Heart left ventricle (tissue), 13 donors: ENCODE data around the gene LSM12.

Experiments
- POLR2A ChIP-seq, 2 donors: fragments of 450-650 bp; IDR thresholded peaks; one replicate each; pipeline ENCODE4 v1.6.1; 2017; ENCODE audit warnings: antibody characterized with exemption in 2 of 2, mild to moderate bottlenecking in 2 of 2, moderate library complexity in 2 of 2
- TF ChIP-seq, protein P1 (sequence below), 12 donors: fragments of 200-600 bp; sonication (generic) in 4 of 12; IDR thresholded peaks; one replicate each; pipeline versions ENCODE4 v1.5.0 to v1.8.0; 2018 to 2022; ENCODE audit warnings: antibody characterized with exemption in 12 of 12, mild to moderate bottlenecking in 5 of 12
- donor health status: ischemic (EF 13 %, LVEDD 7.1; RV severe dilation, severe dysfunction).
- donor health status: DM: no; HTN: yes; CAD: no.
- donor health status: DM: no; HTN: no; CAD: no.
- donor health status: ischemic (EF 25% LVEDD 6.9; RV normal size, moderate dysfunction).
- donor health status: ischemic (EF 25% LVEDD 5.7; RV mildly dilated, moderate dysfunction).
- donor health status: ischemic (EF 35%, LVEDD 5.7; RV mildly dilated, moderate dysfunction).
- donor health status: nonischemic (EF 11% LVEDD 7.7; RV severe dilation, severe dysfunction).
- donor health status: DM: yes; HTN: yes; CAD: no.
- donor health status: PGD.
- donor health status: ischemic (EF 29% LVEDD 5.4; RV normal size, mild dysfunction).
- donor health status: nonischemic (EF 23%, LVEDD 6.1; RV moderate dilation, normal function).

DNA sequence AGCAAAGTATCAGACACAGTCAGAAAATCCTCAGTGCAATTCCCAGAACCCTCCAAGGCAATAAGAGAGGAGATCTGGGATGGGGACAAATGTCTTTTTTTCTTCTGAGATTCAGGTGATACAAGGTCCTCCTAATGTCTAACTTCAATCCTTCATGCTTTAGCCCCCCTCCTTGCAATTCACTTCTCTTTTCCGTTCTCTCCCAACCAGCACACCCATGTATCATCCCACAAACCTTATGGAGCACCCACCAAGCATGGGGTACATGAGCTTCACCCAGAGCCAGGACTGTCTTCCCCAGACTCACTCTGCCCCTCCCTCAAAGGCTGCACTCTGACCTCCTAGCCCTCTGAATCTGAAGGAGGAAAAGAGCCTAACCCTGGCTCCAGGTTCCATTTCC lies 46.9 kb upstream of the LSM12 start:
- TF ChIP-seq, protein P1, sequence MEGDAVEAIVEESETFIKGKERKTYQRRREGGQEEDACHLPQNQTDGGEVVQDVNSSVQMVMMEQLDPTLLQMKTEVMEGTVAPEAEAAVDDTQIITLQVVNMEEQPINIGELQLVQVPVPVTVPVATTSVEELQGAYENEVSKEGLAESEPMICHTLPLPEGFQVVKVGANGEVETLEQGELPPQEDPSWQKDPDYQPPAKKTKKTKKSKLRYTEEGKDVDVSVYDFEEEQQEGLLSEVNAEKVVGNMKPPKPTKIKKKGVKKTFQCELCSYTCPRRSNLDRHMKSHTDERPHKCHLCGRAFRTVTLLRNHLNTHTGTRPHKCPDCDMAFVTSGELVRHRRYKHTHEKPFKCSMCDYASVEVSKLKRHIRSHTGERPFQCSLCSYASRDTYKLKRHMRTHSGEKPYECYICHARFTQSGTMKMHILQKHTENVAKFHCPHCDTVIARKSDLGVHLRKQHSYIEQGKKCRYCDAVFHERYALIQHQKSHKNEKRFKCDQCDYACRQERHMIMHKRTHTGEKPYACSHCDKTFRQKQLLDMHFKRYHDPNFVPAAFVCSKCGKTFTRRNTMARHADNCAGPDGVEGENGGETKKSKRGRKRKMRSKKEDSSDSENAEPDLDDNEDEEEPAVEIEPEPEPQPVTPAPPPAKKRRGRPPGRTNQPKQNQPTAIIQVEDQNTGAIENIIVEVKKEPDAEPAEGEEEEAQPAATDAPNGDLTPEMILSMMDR (IDR thresholded peaks at IDR 0.05): no peak
- TF ChIP-seq POLR2A (IDR thresholded peaks at IDR 0.05): no peak
